ENCODE measurements around the gene TP53BP1.

Gene TP53BP1

GRCh38 chr15:43524254-43524845, 31.4 kb upstream of the TP53BP1 start:
- ATAC-seq: no peak
- Mint-ChIP-seq H3K9me3 (no peaks in the 10 kb centered on the region), H3K36me3 (no peaks in the 10 kb centered on the region), H3K4me1 (no peaks in the 10 kb centered on the region), H3K27me3 (peaks cover 35% of the 10 kb centered on the region), H3K4me3 (no peak overlapping the region), H3K27ac (no peak overlapping the region)

GRCh38 chr15:43523646-43524045, 30.7 kb upstream of the TP53BP1 start:
- peaks cover 42% of the 10 kb centered on the region for H3K27me3 Mint-ChIP-seq
- no peak for ATAC-seq
- peaks cover 7% of the 10 kb centered on the region for H3K4me1 Mint-ChIP-seq
- no peak overlapping the region for H3K27ac Mint-ChIP-seq
- no peaks in the 10 kb centered on the region for H3K9me3 Mint-ChIP-seq
- H3K36me3 Mint-ChIP-seq: no peaks in the 10 kb centered on the region
- no peak overlapping the region for H3K4me3 Mint-ChIP-seq

DNA sequence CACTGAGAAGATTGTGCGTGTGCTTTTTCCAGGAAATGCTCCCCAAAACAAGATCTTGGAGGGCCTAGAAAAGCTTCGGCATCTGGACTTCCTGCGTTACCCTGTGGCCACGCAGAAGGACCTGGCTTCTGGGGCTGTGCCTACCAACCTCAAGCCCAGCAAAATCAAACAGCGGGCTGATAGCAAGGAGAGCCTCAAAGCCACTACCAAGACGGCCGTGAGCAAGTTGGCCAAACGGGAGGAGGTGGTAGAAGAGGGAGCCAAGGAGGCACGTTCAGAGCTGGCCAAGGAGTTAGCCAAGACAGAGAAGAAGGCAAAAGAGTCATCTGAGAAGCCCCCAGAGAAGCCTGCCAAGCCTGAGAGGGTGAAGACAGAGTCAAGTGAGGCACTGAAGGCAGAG, 29.3 kb upstream of the TP53BP1 start:
- H3K4me1 Mint-ChIP-seq: peaks cover 21% of the 10 kb centered on the region
- H3K27me3 Mint-ChIP-seq: peaks cover 47% of the 10 kb centered on the region
- H3K36me3 Mint-ChIP-seq: no peaks in the 10 kb centered on the region
- no peaks in the 10 kb centered on the region for H3K9me3 Mint-ChIP-seq
- no peak overlapping the region for H3K4me3 Mint-ChIP-seq
- H3K27ac Mint-ChIP-seq: no peak overlapping the region
- no peak for ATAC-seq

- ATAC-seq: no peak
- Mint-ChIP-seq H3K4me1 (peaks cover 24% of the 10 kb centered on the region), H3K9me3 (no peaks in the 10 kb centered on the region), H3K36me3 (no peaks in the 10 kb centered on the region), H3K27me3 (peaks cover 56% of the 10 kb centered on the region), H3K4me3 (no peak overlapping the region), H3K27ac (no peak overlapping the region)
These were observed 28.5 kb upstream of the TP53BP1 start for GRCh38 chr15:43521419-43521818.

DNA sequence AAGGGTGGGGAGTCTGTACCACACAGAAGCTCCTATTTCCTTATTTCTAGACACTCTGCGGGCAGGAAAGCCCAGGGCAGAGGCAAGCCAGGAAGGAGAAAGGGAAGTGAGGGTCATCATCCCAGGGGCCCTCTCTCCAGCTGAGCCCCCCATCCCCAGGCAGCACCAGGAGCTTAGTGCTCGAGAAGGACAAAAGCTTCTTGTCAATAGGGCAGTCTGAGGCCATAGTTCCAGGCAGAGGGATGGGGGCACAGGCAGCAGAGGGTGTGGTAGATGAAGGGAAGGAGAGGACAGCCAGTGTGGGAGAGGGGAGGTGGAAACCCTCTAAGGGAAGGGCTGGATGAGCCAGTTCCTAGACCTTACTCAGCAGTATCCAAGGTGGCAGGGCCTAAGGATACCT, 27.2 kb upstream of the TP53BP1 start:
- H3K9me3 Mint-ChIP-seq: no peaks in the 10 kb centered on the region
- no peak for ATAC-seq
- peaks cover 64% of the 10 kb centered on the region for H3K27me3 Mint-ChIP-seq
- no peak overlapping the region for H3K4me3 Mint-ChIP-seq
- no peaks in the 10 kb centered on the region for H3K36me3 Mint-ChIP-seq
- no peak overlapping the region for H3K27ac Mint-ChIP-seq
- H3K4me1 Mint-ChIP-seq: peaks cover 24% of the 10 kb centered on the region

- H3K4me3 Mint-ChIP-seq: no peak overlapping the region
- H3K36me3 Mint-ChIP-seq: no peaks in the 10 kb centered on the region
- no peak for ATAC-seq
- no peak overlapping the region for H3K27ac Mint-ChIP-seq
- H3K9me3 Mint-ChIP-seq: no peaks in the 10 kb centered on the region
- peaks cover 24% of the 10 kb centered on the region for H3K4me1 Mint-ChIP-seq
- peaks cover 64% of the 10 kb centered on the region for H3K27me3 Mint-ChIP-seq
These were observed 26.2 kb upstream of the TP53BP1 start for GRCh38 chr15:43519196-43519595.

DNA sequence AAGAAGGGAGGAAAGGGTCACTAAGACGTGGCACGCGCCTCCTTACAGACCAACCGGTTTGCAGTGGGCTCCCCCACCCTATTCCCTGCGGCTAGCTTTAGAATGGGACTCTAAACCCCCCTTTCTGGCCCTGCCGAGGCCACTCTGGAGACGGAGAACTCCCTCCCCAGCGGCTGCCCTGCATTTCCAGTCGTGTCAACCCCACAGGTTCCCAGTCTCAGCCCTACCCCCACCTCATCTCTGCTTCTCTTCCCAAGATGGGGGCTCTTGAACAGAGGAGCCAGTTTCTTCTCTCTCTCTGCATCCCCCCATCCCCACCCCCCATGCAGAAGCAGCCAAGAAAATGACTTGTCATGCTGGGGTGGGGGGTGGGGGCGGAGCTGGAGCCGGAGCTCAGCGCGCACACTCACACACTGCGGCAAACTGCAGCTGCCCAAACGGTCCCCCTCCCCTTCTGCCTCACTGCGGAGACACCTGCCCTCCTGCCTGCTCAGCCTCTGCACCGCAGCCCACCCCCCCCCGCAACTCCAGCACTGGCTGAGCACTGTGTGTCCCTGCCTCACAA, 25.3 kb upstream of the TP53BP1 start:
- peak overlapping the region; percentile 21 for H3K27ac Mint-ChIP-seq
- no peaks in the 10 kb centered on the region for H3K36me3 Mint-ChIP-seq
- ATAC-seq: peak; percentile 21
- peaks cover 62% of the 10 kb centered on the region for H3K27me3 Mint-ChIP-seq
- no peaks in the 10 kb centered on the region for H3K9me3 Mint-ChIP-seq
- H3K4me3 Mint-ChIP-seq: peak overlapping the region; percentile 70
- H3K4me1 Mint-ChIP-seq: peaks cover 24% of the 10 kb centered on the region

GRCh38 chr15:43517354-43518196, 24.6 kb upstream of the TP53BP1 start, which contains the start of gene MAP1A:
MAP1A (plus strand) TSS chr15:43517608; CDS start chr15:43521474, 3,866 bp downstream.
- ATAC-seq: peak; percentile 24
- Mint-ChIP-seq H3K36me3 (no peaks in the 10 kb centered on the region), H3K4me1 (peaks cover 24% of the 10 kb centered on the region), H3K27me3 (peaks cover 55% of the 10 kb centered on the region), H3K4me3 (peak within 1 kb of the TSS; percentile 70), H3K9me3 (no peaks in the 10 kb centered on the region), H3K27ac (peak within 1 kb of the TSS; percentile 21)

- Mint-ChIP-seq H3K4me1 (peaks cover 24% of the 10 kb centered on the region), H3K36me3 (no peaks in the 10 kb centered on the region), H3K9me3 (no peaks in the 10 kb centered on the region), H3K27me3 (peaks cover 55% of the 10 kb centered on the region), H3K4me3 (no peak overlapping the region), H3K27ac (no peak overlapping the region)
- no peak for ATAC-seq
These were observed 23.9 kb upstream of the TP53BP1 start for GRCh38 chr15:43516801-43517353.

DNA sequence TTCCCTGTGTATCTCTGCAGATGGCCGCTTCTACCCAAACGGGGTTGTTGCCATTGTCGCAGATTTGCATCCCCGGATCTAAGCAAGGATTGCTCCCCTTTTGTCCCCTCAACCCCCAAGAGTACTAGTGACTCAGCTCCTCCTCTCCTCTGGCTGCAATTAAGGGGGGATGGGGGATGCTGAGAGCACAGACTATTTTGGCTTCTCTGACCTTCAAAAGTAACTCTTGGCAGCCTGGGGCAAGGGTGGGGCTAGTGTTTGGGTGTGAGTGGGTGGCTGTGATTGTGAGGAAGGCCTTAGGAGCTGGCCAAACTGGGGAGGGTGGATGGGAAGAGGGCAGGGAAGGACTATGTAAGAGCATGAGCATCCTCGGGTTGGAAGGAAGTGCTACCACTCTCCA, 23.2 kb upstream of the TP53BP1 start:
- Mint-ChIP-seq H3K4me3 (no peak overlapping the region), H3K9me3 (no peaks in the 10 kb centered on the region), H3K36me3 (no peaks in the 10 kb centered on the region), H3K4me1 (peaks cover 30% of the 10 kb centered on the region), H3K27ac (no peak overlapping the region), H3K27me3 (peaks cover 57% of the 10 kb centered on the region)
- no peak for ATAC-seq

DNA sequence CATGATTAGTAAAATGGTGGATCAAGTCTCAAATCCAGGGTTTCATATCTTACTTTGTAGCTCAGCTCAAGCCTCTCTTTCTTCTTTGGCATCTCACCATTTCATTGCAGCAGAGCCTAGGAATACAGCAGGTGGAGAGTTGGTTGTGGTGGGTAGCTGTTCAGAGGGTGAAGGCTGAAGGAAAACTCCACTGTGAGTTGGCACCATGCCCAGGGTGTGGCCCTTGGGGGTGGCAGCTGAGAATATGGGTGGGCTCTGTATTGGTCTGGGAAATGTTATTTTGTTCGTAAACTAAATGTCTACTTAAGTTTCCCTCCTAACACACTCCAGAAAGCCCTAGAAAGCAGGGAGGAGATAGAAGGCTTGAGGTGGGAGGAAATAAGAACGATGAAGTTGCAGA, 22.8 kb upstream of the TP53BP1 start:
- Mint-ChIP-seq H3K27me3 (peaks cover 59% of the 10 kb centered on the region), H3K9me3 (no peaks in the 10 kb centered on the region), H3K4me3 (no peak overlapping the region), H3K36me3 (no peaks in the 10 kb centered on the region), H3K27ac (no peak overlapping the region), H3K4me1 (peaks cover 33% of the 10 kb centered on the region)
- no peak for ATAC-seq

DNA sequence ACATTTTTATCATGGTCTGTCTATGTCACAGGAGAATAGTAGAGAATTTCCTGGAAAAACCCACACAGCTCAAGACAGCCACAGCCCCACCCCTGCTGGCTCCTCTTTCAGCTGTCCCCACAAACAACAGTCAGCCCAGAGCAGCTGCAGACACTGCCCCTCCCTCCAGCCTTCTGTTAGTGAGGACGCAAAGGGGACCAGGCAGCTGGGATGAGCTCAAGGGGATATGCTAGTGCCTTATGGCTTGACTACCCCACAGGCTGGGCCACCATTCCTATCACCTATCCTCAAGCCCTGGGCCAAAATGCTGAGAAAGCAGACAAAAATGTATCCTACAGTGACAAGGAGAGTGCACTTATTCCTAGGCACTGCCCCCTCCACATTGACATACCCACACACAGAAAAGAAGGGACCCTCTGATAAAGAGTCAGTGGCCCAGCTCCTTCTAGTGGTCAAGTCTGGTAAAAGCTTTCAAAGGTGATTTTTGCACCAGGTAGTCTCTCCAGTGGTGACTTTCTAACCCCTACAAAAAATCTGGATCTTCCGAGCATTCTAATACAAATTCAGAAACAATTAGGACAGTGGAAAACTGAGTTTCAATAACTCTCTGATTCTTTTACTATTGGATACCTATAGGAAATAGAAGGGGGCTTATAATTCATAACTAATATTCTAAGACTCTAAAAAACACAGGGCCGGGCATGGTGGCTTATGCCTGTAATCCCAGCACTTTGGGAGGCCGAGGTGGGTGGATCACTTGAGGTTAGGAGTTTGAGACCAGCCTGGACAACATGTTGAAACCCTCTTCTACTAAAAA, 21.5 kb upstream of the TP53BP1 start:
- Mint-ChIP-seq H3K4me3 (no peak overlapping the region), H3K4me1 (peaks cover 41% of the 10 kb centered on the region)

GRCh38 chr15:43513550-43513949, 20.6 kb upstream of the TP53BP1 start:
- no peaks in the 10 kb centered on the region for H3K9me3 Mint-ChIP-seq
- no peak for ATAC-seq
- peaks cover 45% of the 10 kb centered on the region for H3K27me3 Mint-ChIP-seq
- no peak overlapping the region for H3K27ac Mint-ChIP-seq
- no peaks in the 10 kb centered on the region for H3K36me3 Mint-ChIP-seq
- peaks cover 33% of the 10 kb centered on the region for H3K4me1 Mint-ChIP-seq
- no peak overlapping the region for H3K4me3 Mint-ChIP-seq

More for the DNA sequence above, 21.5 kb upstream of the TP53BP1 start:
- H3K36me3 Mint-ChIP-seq: no peaks in the 10 kb centered on the region
- no peak overlapping the region for H3K27ac Mint-ChIP-seq
- no peaks in the 10 kb centered on the region for H3K9me3 Mint-ChIP-seq
- no peak for ATAC-seq
- peaks cover 54% of the 10 kb centered on the region for H3K27me3 Mint-ChIP-seq

DNA sequence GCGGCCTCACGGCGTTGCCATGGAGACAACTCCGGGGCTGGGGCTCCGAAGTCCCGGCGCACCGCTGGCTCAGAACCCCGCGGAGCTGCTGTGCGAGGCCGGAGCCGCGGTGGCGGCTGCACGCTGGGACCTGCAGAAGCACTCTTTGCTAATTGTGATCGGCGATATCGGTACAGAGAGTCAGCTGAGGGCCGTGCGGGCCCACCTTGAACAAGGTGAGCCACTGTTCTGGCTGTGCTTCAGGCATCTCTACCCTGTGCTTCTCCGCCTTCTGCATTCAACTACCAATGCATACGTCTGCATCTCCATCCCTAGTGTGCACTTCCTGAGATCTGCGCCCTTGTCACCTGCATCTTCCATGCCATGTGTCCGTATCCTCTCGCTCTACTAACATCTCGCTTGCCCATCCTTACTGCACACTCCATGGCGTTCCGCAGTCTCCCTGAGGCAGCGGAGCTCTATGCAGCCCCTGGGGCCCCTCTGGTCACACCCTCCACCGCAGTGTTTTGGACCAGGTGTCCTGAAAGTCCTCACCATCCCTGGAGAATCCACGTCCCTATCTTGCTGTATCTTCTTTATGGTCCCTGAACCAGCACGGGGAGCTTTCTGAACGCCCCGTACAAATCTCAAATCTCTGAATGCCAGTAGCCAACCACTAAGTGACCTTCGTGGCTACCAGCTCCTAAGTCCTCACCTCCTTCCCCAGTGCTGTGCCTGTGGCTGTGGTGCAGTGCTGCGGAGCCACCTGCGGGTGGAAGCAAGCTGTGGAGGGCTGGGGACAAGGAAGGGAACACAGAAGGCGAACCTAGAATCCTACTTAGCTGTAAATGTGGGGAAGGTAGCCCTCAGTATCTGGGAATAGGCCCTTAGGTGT, 18.3 kb upstream of the TP53BP1 start:
- no peak for ATAC-seq

More for the DNA sequence above, 18.3 kb upstream of the TP53BP1 start:
- H3K36me3 Mint-ChIP-seq: no peaks in the 10 kb centered on the region
- H3K4me3 Mint-ChIP-seq: peak overlapping the region; percentile 91
- H3K9me3 Mint-ChIP-seq: no peaks in the 10 kb centered on the region
- H3K27ac Mint-ChIP-seq: peak overlapping the region; percentile 95
- H3K4me1 Mint-ChIP-seq: peaks cover 17% of the 10 kb centered on the region
- H3K27me3 Mint-ChIP-seq: peaks cover 22% of the 10 kb centered on the region
